AG09309 (cell line): ENCODE data around the gene HOXB9.

Source experiments
- DNase-seq: peaks from one replicate; pipeline ENCODE4 v3.0.0-alpha.2; 2010; ENCODE audit warnings: low read depth
- H3K4me3 ChIP-seq: 2 replicates; pipeline ENCODE4 v1.5.1; 2011; ENCODE audit warnings: mild to moderate bottlenecking, low read depth, low read length, moderate library complexity; ENCODE audit not compliant: control insufficient read depth
- CTCF ChIP-seq: IDR thresholded peaks from 2 replicates; pipeline ENCODE4 v1.5.1; 2011; ENCODE audit warnings: mild to moderate bottlenecking, low read depth, low read length, inconsistent platforms; ENCODE audit not compliant: insufficient read depth, control insufficient read depth; ENCODE audit errors: missing control alignments

The HOXB9 gene

DNA sequence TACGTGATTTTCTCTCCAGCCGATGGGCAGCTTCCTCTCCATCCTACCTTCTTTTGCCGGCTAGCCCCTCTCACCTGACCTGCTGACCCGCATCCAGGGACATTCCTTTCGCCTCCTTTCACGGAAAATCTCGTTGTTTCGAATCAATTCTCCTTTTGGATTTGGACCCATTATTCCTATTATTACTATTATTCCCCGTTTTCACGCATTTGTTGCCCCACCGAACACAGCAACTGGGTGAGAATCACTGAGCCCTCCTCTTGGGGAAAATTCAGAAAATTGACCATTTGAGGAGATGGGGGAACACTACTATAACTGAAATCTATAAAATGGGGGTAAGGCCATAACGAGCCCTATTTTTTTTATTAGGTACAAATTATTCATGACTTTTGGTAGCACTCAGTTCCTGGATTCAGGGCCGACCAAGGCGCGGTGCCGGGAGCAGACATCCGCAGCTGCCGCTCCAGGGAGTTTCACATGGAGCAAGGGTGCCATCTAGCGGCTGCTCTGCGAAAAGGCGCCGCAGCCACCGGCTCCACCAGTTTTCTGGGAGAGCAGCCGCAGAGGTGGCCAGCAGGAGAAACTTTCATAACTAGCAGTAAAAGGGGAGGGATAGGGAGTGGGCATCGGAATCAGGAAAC, 7.8 kb downstream of the HOXB9 start:
- peak; percentile 18 for DNase-seq
- H3K4me3 ChIP-seq = no peak overlapping the region
- TF ChIP-seq CTCF = peak; percentile 96

DNA sequence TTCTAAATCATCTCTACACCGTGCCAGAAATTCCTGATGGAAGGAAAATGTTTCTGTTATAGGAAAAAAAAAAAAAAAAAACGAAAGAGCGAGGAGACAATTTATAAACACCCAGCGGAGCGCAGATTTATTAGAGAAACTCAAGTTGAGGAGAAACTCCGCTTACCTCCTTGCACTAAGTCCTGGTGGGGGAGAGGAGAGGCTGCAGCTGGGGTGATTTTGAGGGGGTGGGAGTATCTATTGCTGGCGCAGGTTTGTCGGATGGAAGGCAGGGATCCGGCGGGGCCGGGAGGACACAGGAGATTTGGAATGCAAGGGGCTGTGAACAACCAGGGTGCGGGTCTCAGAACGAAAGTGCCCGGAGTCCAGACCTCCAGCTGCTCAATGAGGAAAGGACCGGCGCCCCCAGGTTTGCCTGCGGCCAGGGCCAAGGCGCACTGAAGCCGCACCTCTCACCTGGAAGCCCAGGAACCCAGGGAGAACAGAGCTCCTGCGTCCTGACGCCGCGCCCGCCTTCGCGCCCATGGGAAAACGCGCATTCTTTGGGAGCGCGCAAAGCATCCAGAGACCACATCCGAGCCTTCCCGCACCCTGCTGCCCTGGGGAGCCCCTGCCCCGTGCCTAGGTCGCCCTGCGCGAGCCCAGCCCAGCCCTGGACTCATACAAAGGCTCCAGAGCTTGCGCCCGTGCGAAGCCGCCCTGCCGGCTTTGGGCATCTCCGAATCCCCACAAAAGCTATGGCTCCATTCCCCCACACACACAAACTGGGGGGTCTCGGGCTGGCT, 8.5 kb downstream of the HOXB9 start:
- DNase-seq = no peak
- no peak for TF ChIP-seq CTCF
- H3K4me3 ChIP-seq = no peak overlapping the region

DNA sequence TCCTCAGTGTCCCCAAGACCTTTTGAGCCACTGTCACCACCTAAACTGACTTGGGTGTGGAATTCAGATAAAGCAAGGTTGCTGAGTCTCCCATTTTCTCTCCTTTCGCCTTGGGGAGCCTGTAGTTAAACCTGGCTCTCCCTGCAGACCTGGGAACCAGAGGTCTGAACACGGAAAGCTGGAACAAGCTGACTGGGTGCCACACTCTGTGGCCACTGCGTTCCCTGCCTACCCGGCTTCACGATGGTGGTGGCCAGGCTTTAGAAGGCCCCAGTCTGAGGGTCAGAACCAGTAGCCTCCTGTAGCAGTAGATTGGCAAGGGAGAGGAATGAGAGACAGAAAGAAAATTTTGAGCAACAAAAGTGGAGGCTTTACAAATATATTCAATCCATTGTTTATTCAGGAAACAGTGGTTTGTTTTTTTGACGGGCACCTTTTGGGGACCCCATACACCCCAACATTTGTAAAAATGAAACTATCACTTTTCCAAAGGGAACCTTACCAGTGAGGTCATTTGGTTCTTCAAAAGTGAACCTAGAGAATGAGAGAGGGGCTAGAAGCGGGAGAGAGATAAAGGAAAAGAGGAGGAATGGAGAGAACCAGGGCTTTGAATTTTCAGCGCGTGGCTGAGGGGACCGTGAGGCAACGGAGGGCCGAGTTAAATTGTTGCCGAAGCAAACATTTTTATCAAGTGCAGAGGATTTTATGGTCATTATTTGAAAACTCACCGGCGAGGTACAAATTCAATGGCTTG, 9.3 kb downstream of the HOXB9 start:
- DNase-seq = no peak
- no peak overlapping the region for H3K4me3 ChIP-seq
- no peak for TF ChIP-seq CTCF

- TF ChIP-seq CTCF = no peak
- no peak overlapping the region for H3K4me3 ChIP-seq
- DNase-seq = no peak
Measured at GRCh38 chr17:48615963-48616716, 10.0 kb downstream of the HOXB9 start.

- no peak within 1 kb of the TSS for H3K4me3 ChIP-seq
- no peak for DNase-seq
- TF ChIP-seq CTCF = no peak
Measured at GRCh38 chr17:48615047-48615962, 10.9 kb downstream of the HOXB9 start, which contains the start of gene HOXB8. Gene HOXB8, minus strand, starts transcription at chr17:48615292. Its CDS starts 588 bp downstream, at chr17:48614704.
